NCI-H2081 (cell line): Measurements from ENCODE around the gene AMPD3.
"Not testable (repeated sequence)": the region's sequence is repeated elsewhere in the genome, so short reads cannot be mapped to it uniquely, and the experiment has no call there.

Experiments used
- DNase-seq, 2 experiments: peaks; one replicate each; lab custom pipeline; 2025; lab: John Stamatoyannopoulos, UW

AMPD3 gene

DNA sequence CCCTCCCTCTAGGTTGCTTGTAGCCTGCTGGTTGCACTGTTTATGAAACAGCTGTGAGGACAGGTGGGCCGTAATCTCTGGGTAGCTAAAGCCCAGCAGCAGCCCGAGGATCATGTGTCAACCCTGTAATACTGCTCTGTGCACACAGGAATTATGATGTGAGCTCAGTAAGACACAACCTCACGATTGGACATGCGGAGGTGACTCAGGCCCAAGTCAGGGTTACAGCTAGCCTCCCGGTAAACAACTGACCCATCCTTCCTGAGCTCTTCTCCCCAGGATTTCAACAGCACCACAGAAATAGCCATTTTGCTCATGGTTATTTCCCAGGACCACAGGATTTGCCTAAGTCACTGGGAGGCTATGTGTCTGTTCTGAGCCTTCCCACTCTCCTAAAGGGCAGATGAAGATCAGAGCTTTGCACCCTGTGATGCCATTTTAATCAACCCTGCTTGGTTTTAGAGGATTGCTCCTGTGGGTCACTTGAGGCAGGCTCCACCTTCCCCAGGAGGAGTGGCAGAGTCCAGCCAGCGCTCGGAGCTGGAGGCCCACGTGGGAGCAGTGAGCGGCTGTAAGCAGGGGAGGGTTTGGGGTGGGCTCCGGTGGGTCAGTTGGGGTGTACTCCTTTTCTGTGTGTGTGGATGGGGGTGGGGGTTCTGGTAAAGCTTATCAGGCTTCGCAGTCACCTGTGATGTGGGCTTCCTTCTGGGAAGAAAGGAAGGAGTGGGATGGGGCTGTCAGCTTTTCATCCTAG is at the start of gene AMPD3:
TSS of gene AMPD3 (plus strand) at position 387 of the 754 bp plus-strand sequence. CDS start 6,256 bp downstream, outside the sequence.
- peak; percentile 63 to 91 for DNase-seq

DNA sequence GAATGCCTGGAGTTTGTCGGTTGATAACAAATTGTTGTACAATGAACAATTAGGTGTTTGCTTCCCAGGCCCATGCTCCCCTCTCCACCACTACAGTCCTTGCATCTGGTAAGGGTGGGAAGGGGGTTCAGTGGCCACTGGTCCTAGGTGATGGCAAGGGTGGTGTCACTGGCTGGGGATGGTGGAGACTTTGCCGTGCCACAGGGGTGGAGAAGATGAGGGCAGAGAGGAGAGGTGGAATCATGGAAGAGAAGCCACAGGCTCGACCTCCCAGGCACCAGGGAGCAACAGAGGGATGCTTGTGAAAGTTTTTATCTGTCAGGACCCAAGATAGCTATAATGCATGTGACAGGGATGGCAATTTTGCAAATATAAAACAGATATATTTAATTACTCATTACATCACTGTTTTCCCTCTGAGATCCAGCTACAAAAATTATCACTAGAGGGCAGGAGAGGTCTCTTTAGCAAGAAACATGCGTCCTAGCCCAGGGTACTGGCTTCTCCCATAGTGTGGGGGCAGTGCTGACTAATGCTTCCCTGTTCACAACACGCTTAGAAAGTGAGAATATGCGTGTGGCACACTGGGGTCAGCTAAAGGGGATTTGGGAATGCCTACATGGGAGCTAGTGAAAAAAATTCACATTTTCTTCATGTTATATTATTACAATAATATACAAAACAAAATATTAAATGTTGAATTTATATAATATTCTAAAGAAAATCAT is 49.0 kb upstream of the AMPD3 start:
- DNase-seq = peak; percentile 84 to 91

DNA sequence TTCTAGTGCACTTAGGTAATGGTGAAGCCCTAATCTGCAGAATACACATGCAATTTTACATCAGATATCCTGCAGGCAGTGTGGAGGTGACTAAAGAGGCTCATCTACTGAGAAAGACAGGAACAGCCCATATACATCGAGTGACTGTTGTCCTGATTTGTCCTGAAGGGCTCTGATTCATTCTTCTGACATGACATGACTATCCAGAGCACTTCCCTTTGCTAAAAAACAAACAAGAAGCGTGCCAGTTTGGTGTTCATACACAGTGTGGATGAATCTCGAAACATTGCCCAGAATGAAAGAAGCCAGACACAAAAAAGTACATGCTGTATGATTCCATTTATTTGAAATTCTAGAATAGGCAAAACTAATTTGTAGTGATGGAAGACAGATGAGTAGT is 48.0 kb upstream of the AMPD3 start:
- no peak for DNase-seq

DNA sequence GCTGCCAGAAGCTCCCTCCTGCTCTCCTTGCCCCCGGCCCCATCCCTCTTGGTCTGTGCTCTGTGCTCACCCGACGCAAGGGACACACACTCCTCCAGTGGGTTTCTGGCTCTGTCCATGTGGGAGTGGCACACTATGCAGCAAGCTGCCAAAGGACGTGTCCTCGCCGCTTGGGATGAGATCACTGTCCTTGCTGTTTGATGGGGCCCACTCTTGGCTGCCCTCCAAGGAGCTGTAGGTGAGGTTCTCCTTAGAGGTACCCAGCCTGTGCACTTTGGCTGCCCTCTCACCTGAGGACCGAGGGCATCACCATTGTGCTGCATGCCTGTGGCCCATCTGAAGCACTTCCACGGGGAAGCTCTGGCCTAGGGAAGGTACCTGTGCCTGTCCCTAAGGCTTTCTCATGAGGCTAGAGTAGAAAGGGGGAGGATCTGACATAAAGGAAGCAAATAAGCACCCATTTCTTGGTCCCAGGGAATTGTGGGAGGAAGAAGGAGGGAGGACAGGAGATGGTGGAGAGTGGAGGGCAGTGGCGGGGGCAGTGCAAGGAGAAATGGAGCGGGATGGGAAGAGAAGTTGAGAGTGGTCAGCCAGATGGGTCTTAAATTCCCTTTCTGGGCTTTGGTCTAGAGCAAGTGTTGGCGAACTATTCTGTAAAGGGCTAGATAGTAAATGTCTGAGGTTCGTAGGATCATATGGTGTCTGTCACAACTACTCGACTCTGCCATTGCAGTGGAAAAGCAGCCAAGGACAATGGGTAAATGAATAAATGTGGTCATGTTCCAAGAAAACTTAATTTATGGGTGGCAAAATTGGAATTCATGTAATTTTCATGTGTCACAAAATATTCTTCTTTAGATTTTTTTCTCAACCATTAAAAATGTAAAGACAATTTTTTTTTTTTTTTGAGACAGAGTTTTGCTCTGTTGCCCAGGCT is 47.0 kb upstream of the AMPD3 start:
- DNase-seq = no peak

DNA sequence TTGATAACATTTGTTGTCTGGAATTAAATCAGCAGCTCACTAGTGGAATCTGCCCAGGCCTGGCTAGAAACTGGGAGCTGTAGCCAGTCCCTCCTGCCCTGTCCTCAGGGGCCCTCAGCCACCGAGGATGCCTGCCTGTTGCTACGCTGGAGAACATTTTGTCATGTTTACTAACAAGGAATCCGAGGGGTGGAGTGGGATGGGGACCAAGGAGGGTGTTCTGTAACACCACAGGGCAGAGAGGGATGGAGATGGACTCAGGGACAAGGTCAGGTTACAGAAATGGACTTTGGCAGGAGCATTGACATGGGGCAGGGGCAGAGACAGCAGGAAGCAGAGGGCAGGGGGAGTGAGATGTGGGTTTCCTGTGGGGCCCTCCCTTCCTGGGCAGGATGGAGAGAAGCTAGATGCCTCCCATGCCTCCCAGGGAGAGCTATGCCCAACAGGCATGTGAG is 45.8 kb upstream of the AMPD3 start:
- no peak for DNase-seq

DNA sequence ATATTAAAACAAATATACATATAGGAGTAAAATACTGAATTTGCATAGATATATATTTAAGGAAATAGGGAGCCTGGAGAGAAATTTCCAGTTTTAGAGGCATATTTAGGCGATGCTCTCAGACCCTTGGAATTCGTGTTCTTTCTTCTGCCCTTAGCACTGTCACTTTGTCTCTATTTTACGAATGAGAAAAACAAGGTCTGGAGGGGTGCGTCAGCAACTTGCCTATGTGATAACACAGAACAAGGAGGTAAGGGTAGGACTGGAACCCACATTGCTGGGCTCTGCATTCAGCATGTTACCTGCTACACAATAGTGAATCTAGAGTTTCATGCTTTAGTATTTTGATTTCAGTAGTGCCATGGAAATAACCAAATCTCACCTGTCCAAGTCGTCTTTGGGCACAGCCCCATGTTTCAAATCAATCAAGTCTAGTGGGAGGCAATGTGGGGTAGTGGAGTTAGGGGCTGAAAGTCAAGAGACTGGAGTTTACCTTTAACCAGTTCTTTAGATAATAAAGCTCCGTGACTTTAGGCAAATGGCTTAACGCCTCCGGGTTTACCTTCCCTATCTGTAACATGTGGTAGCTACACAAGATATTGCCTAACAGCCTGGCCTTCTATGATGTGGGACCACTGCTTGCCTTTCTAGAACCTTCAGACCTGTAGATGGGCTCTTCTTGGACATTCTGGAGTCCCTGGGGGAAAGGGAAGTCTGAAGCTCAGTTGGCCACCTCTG is 44.8 kb upstream of the AMPD3 start:
- DNase-seq = no peak

DNA sequence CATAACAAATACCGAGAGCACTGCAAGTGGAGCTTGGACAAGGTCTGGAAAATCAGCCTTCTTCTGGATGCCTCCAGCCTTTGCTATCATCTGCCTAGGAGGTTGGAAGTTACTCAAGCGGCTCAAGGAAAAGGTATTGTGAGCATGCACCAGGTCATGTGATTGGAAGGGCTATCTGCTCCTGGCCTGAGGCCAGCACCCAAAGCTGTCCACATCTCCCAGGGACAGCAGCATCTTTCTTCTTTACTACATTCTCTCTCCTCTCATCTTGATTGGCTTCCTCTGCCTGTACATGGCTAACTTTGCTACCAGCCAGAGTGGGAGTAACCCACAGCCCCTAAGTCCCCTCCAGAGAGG is 44.2 kb upstream of the AMPD3 start:
- DNase-seq = no peak

DNA sequence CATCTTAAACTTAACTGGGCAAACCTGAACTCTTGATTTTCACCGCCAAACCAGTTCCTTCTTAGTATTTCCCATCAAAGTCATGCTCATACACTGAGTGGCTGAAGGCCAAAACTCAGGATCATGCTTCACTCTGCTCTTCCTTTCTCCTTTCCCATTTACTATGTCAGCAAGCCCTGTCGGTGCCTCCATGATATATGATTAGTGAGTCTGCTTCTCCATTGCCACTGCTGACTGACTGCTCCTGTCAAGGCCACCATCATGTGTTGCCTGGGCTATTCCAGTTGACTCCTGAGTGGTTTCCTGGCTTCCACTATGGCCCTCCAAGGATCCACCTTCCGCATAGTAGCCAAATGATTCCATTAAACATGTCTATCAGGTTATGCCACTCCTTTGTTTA is 42.8 kb upstream of the AMPD3 start:
- DNase-seq = no peak

DNA sequence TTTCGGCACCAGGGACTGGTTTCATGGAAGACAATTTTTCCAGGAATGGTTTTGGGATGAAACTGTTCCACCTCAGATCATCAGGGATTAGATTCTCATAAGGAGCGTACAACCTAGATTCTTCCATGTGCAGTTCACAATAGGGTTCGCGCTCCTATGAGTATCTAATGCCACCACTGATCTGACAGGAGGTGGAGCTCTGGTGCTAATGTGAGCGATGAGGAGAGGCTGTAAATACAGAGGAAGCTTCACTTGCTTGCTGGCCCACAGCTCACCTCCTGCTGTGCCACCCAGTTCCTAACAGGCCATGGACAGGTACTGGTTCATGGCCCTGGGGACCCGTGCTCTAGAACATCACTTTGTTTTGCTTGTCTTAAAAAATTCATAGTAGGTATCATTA is 41.8 kb upstream of the AMPD3 start:
- peak in 1 of 2 experiments; percentile 9 for DNase-seq

DNA sequence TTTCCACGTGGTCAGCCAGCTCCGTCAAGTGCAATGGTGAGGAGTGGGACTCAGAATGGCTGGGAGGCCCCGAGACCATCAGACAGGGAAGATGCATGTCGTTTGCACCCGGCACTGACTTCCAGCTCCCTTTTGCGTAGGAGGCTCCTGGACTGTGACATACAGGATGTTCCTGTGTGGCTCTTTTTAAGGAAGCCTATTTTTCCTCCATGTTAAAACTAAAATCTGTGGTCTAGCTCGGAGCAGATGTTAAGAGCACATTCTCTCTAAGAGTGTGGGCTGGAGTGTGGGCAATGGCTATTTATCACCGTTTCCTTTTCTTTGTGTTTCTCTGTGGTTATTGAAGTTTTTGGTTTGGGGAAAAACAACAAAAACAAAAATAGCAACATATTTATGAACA is 40.9 kb upstream of the AMPD3 start:
- no peak for DNase-seq

DNA sequence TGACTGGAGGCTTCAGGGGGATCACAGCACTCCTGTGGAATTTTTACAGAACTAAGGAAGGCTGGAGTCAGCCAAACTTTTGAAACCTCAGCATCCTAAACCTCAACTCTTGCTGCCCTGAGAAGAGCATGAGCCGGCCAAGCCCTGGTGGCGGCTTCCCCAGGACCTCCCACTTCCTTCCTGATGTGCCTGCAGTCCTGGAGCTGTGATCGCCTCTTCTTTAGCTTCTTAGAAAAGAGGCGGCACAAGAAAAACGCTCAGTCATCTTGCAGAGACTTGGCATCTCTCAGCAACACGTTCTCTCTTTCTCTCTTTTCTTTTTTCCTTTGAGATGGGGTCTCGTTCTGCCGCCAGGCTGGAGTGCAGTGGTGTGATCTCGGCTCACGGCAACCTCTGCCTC is 40.4 kb upstream of the AMPD3 start:
- DNase-seq = no peak

DNA sequence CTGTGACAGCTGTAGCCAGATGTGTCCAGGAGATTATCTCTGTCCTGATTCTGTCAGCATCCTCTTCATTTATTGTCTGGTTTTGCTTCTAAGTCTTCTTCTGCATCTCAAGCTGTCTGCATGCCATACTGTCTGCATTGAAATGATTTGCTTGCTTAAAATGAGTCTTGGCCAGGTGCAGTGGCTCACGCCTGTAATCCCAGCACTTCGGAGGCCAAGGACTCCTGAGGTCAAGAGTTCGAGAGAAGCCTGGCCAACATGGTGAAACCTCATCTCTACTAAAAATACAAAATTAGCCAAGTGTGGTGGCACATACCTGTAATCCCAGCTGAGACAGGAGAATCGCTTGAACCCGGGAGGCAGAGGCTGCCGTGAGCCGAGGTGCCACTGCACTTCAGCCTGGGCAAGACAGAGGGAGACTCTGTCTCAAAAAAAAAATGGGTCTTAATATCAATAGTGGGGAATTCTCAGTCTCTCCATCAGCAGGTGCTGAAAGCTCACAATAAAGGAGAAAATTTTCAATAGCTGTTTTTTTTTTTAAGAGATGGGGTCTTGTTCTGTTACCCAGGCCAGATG is 39.2 kb upstream of the AMPD3 start:
- DNase-seq = no peak

DNA sequence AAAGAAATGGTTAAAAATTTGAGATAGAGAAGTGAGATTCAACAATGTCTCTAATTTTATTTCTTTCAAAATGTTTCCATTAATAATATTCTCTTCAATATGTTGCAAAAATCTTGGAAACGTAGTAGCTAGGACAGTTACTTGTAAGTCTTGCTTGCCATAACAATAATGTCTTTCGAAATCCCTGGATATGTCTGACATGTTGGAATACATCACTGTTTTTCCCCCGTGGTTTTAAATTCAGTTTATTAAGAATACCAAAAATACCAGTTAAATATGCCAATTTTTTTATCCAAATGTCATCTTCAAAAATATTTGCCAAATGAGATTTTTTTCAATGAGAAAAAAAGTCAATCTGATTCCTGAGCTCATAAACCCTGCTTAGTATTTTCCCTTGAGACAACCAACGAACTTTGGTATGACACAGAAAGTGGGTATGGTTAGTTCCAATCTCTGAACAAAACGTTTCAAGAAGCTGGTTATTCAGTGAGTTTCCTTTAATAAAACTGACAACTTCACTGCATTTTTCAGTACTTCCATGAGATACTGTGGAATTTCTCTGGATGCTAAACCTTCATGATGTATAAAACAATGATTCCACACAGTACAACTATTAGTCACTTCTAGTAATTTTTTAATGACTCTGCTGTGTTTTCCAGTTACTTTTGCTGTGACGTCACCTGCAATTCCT is 36.7 kb upstream of the AMPD3 start:
- no peak for DNase-seq

DNA sequence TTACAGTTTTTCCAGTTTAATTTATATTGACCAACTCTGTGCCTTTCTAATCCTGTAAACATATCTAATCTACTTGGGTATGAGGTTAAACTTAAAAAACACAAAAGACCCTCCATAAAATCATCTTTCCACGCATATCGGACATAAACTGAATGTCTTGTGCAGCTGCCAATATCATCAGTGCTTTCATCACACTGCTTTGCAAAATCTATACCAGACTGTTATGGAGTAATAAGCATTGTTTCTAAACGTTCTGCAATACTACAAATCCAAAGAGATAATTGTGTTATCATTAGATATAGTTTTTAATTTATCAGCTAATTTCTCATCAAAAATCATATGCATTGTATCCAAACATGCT is 36.1 kb upstream of the AMPD3 start:
- no peak for DNase-seq

DNA sequence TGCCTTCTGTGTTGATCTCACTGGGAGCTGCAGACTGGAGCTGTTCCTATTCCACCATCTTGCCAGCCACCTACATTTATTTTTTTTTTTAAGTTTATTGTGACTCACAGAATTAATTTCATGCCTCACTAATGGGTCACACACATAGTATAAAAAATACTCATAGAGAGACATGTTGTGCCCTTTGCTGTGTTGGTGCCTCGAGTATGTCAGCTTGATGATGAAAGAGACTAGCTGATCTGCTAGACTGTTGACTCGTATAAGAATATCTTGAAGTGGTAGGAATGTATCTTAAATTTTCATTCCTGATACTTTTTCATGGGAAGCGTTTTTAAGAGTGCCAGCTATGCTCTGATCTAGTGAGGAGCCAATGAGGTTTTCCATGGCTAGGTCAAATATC is 28.6 kb upstream of the AMPD3 start:
- DNase-seq = no peak

DNA sequence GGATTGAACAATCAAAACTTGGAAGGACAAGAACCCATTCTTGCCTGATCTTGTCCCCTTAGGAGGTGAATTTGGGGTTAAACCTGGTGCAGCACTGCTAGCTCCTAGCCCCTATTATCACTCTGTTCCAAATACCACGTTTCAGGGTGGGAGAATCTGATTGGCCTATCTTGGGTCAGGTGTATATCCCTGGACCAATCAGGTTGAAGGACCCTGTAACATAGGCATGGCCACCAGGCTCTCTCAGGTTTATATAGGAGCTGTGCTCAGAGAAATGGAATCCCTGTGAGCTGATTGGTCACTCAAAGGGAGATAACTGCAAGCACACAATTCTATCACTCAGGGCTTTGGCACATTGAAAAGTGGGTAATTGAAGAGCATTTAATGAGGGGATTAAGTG is 26.6 kb upstream of the AMPD3 start:
- DNase-seq = no peak

DNA sequence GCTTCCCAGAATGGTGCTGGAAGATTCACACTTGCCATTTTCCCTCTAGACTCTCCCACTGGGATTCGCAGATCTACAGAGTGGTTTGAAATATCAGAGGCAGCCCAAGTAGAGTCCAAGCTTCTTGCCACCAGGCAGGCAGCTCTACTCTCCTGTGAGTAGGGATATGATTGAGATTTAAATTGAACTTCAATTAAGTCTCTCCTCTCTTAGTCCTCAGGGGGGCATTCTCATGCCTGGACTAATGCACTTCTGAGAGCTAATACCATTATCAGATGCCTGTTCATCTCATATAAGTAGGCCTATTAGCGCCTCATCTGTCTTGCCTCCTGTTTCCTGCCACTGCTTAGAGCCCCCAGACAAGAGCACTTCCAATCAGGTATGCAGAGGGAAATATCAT is 25.5 kb upstream of the AMPD3 start:
- no peak for DNase-seq

DNA sequence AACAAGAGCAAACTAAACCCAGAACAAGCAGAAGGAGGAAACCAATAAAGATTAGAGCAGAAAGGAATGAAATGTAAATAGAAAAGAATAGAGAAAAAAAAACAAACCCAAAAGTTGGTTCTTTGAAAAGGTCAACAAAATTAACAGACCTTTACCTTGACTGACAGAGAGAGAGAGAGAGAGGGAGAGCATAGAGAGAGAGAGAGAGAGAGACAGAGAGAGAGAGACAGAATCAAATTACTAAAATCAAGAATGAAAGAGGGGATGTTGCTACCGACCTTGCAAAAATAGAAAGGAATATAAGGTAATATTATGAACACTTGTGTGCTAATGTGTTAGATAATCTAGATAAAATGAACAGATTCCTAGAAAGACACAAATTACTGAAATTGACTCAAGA is 22.6 kb upstream of the AMPD3 start:
- DNase-seq = no peak

DNA sequence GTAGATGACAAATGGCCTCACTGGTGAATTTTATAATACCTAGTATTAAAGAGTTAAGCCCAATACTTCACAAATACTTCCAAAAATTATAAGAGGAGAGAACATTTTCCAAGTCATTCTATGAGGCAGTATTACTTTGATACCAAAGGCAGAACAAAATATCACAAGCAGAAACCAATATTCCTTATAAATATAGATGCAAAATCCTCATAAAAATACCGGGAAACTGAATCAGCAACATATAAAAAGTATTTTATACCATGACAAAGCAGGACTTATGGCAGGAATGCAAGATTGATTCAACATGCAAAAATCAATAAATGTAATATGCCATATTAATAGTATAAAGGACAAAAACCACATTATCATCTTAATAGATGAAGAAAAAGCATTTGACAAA is 22.1 kb upstream of the AMPD3 start:
- DNase-seq = no peak

DNA sequence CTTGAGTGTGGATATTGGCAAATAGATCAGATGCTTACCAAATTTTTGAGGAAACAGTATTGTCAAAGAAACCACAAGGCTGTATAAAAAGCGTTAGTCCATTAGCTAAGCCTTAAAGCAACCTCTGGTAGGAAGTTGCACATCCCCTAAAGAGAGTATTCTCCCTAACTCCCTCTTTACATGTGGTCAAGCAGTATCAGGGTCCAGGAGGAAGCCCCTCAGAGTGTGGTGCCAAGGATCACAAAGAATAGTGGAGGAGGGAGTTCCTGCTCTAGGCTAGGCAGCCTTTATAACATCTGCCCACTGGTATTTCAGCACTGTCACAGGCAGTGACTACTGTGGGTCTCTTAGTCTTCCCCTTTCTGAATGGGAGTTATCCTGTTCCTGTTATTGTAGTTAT is 18.8 kb upstream of the AMPD3 start:
- DNase-seq = no peak

DNA sequence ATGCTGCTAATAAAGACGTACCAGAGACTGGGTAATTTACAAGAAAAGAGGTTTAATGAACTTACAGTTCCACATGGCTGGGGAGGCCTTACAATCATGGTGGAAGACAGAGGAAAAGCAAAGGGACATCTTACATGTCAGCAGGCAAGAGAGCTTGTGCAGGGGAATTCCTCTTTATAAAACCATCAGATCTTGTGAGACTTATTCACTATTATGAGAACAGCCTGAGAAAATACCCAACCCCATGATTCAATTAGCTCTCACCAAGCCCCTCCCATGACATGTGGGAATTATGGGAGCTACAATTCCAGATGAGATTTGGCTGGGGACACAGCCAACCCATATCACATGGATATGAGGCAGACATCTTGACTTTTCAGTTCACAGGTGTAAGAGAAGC is 18.4 kb upstream of the AMPD3 start:
- DNase-seq = not testable (repeated sequence)
